Measurements from ENCODE around the gene ATP6V1G2.
"Not testable (repeated sequence)": the region's sequence is repeated elsewhere in the genome, so short reads cannot be mapped to it uniquely, and the experiment has no call there.

Gene ATP6V1G2

GRCh38 chr6:31546339-31546957 is at the start of gene ATP6V1G2:
TSS of gene ATP6V1G2 (minus strand) at chr6:31546608. CDS start at chr6:31546559, 49 bp downstream.
- peaks cover 29% of the 10 kb centered on the region for H3K36me3 ChIP-seq (ENCODE audit: insufficient read depth, low read depth, low read length)
- H3K4me1 ChIP-seq (ENCODE audit: insufficient read depth, low read length): peaks cover 6% of the 10 kb centered on the region; the same call in 1 of the 2 replicates
- no peaks in the 10 kb centered on the region for H3K9me3 ChIP-seq (ENCODE audit: insufficient read depth, low read depth, low read length)
- peak within 1 kb of the TSS; percentile 72 for H3K27ac ChIP-seq (ENCODE audit: low read length)
- H3K9ac ChIP-seq (ENCODE audit: low read depth, low read length): peak within 1 kb of the TSS; percentile 82; the same call in 1 of the 2 replicates
- H3K27me3 ChIP-seq (ENCODE audit: insufficient read depth, low read length): no peaks in the 10 kb centered on the region
- peak within 1 kb of the TSS; percentile 87 for H3K4me3 ChIP-seq (ENCODE audit: low read length)

- Histone ChIP-seq H3K9ac (ENCODE audit: low read depth, low read length) (no peak overlapping the region), H3K36me3 (ENCODE audit: insufficient read depth, low read depth, low read length) (no peaks in the 10 kb centered on the region), H3K27me3 (ENCODE audit: insufficient read depth, low read length) (no peaks in the 10 kb centered on the region), H3K4me3 (ENCODE audit: low read length) (no peak overlapping the region), H3K4me1 (ENCODE audit: insufficient read depth, low read length) (no peaks in the 10 kb centered on the region), H3K27ac (ENCODE audit: low read length) (no peak overlapping the region), H3K9me3 (ENCODE audit: insufficient read depth, low read depth, low read length) (no peaks in the 10 kb centered on the region)
Observed at GRCh38 chr6:31592396-31592771, 46.0 kb upstream of the ATP6V1G2 start.

DNA sequence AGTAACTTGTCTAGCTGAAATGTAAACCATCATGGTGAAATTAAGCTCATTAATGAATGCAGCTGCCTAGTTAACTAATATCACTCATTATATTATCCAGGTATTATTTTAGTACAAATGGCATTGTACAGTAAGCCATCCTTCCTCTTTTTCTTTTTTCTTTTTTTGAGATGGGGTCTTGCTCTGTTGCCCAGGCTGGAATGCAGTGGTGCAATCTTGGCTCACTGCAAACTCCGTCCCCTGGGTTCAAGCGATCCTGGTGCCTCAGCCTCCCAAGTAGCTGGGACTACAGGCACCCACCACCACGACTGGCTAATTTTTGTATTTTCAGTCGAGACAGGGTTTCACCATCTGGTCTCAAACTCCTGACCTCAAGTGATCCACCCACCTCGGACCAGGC is 44.3 kb upstream of the ATP6V1G2 start:
- H3K9me3 ChIP-seq (ENCODE audit: insufficient read depth, low read depth, low read length); H3K4me1 ChIP-seq (ENCODE audit: insufficient read depth, low read length); H3K36me3 ChIP-seq (ENCODE audit: insufficient read depth, low read depth, low read length); H3K9ac ChIP-seq (ENCODE audit: low read depth, low read length); H3K27ac ChIP-seq (ENCODE audit: low read length); H3K27me3 ChIP-seq (ENCODE audit: insufficient read depth, low read length); H3K4me3 ChIP-seq (ENCODE audit: low read length): not testable (repeated sequence)

GRCh38 chr6:31588871-31589650 is 42.7 kb upstream of the ATP6V1G2 start:
- no peak overlapping the region for H3K27ac ChIP-seq (ENCODE audit: low read length)
- no peaks in the 10 kb centered on the region for H3K9me3 ChIP-seq (ENCODE audit: insufficient read depth, low read depth, low read length)
- no peaks in the 10 kb centered on the region for H3K36me3 ChIP-seq (ENCODE audit: insufficient read depth, low read depth, low read length)
- no peak overlapping the region for H3K4me3 ChIP-seq (ENCODE audit: low read length)
- no peaks in the 10 kb centered on the region for H3K27me3 ChIP-seq (ENCODE audit: insufficient read depth, low read length)
- H3K9ac ChIP-seq (ENCODE audit: low read depth, low read length): no peak overlapping the region
- no peaks in the 10 kb centered on the region for H3K4me1 ChIP-seq (ENCODE audit: insufficient read depth, low read length)

DNA sequence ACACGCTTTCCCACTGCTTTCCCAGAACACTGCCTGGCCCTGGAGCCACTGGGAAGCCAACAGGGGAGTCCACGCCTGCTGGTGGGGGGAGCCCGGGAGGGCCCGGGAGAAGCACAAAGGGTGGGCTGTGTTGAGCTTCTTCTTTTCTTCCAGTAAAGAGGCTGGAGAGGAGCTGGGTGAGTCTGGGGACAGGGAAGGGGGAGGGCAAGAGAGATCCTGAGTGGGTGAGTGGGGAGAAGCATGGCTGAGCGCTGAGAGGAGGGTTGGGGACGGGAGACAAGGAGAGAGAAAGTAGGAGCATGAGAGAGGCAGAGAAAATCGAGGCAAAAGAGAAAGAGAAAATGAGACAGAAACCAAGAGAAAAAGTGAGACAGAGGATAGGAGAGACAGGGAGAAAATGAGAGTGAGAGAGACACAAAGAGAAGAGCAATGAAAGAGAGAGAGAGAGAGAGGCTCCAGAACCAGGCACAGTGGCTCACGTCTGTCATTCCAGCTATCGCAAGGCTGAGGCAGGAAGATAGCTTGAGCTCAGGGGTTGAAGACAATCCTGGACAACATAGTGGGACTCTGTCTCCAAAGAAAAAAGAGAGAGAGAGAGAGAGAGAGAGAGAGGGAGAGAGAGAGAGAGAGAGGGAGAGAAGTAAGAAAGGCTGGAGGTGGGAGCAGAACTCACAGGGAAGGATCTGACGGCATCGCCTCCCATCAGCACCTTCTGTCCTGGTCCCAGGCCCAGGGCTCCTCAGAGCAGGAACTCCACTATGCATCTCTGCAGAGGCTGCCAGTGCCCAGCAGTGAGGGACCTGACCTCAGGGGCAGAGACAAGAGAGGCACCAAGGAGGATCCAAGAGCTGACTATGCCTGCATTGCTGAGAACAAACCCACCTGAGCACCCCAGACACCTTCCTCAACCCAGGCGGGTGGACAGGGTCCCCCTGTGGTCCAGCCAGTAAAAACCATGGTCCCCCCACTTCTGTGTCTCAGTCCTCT is 41.7 kb upstream of the ATP6V1G2 start:
- H3K9me3 ChIP-seq (ENCODE audit: insufficient read depth, low read depth, low read length): no peaks in the 10 kb centered on the region
- no peaks in the 10 kb centered on the region for H3K36me3 ChIP-seq (ENCODE audit: insufficient read depth, low read depth, low read length)
- H3K9ac ChIP-seq (ENCODE audit: low read depth, low read length): no peak overlapping the region
- no peaks in the 10 kb centered on the region for H3K4me1 ChIP-seq (ENCODE audit: insufficient read depth, low read length)
- no peak overlapping the region for H3K4me3 ChIP-seq (ENCODE audit: low read length)
- no peaks in the 10 kb centered on the region for H3K27me3 ChIP-seq (ENCODE audit: insufficient read depth, low read length)
- H3K27ac ChIP-seq (ENCODE audit: low read length): no peak overlapping the region

DNA sequence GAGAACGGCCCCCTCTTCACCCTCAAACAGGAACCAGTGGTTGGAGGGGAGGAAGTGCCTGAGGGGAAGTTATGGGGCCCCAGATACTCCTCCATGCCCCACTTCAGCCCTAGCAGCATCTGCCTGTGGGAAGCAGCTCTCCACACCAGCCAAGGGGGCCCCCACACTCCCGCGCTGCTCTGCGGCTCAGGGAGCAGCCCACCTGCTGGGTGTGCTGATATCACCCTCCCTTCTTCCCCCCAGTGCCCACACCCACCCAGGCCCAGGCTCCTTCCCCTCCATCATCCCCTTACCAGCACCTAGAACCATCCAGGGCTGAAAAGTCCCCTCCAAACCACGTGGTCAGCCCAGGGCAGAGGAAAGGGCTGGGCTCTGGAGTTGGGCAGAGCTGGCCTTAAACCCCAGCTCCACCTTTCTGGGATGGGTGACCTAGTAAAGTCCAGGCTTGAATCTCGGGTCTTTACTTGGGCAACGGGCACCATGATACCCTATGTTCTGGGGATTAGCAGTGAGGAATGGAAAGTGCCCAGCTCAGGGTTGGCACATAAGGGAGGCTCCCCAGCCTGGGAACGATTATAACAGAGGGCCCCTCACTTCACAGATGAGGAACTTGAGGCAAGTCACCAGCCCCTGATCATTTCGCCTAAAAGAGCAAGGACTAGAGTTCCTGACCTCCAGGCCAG is 40.3 kb upstream of the ATP6V1G2 start:
- no peak overlapping the region for H3K4me3 ChIP-seq (ENCODE audit: low read length)
- no peak overlapping the region for H3K27ac ChIP-seq (ENCODE audit: low read length)
- no peak overlapping the region for H3K9ac ChIP-seq (ENCODE audit: low read depth, low read length)
- H3K36me3 ChIP-seq (ENCODE audit: insufficient read depth, low read depth, low read length): no peaks in the 10 kb centered on the region
- H3K4me1 ChIP-seq (ENCODE audit: insufficient read depth, low read length): no peaks in the 10 kb centered on the region
- peaks cover 11% of the 10 kb centered on the region for H3K27me3 ChIP-seq (ENCODE audit: insufficient read depth, low read length)
- H3K9me3 ChIP-seq (ENCODE audit: insufficient read depth, low read depth, low read length): no peaks in the 10 kb centered on the region

DNA sequence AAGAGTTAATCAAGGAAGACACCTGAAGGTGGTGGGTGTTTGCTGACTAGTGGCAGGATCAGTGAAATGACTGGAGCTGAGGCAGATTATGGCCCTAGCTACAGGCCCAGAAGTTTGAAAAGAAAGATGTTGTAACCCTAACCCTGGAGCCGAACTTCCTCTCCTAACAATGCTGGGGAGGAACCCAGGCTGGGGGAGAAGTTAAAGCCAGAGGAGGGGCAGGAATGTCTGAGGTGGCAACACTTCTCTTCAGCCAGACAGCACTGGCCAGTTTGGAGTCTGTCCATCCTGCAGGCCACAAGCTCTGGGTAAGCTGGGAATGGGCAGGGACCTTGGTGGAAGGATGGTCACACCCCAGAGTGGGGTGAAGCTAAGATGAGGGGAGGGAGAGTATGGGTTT is 39.6 kb upstream of the ATP6V1G2 start, which contains the start of gene LST1:
LST1 (plus strand) TSS at position 270 of the 400 bp plus-strand sequence. CDS start 1,023 bp downstream, outside the sequence.
- Histone ChIP-seq H3K9ac (ENCODE audit: low read depth, low read length) (no peak within 1 kb of the TSS), H3K36me3 (ENCODE audit: insufficient read depth, low read depth, low read length) (no peaks in the 10 kb centered on the region), H3K4me3 (ENCODE audit: low read length) (no peak within 1 kb of the TSS), H3K27me3 (ENCODE audit: insufficient read depth, low read length) (peaks cover 18% of the 10 kb centered on the region), H3K9me3 (ENCODE audit: insufficient read depth, low read depth, low read length) (no peaks in the 10 kb centered on the region), H3K27ac (ENCODE audit: low read length) (no peak within 1 kb of the TSS), H3K4me1 (ENCODE audit: insufficient read depth, low read length) (no peaks in the 10 kb centered on the region)

DNA sequence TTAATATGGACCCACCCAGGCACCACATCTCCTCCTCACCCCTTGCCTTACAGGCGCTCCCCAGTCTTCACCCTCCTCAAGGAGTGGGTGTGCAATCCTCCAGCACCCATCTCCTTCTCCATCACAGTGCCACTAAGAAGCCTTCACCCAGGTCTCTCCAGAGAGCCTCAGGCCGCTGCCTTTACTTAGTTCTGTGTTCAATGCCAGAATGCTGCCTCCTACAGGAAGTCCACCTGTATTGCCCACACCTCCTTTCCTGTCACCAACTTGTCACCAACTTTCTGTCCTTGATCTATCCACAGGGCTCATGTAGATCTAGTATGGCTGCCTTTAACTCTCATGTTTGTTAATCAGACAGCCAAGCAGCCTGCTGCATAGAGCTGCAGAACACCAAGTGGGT is 39.1 kb upstream of the ATP6V1G2 start:
- H3K9ac ChIP-seq (ENCODE audit: low read depth, low read length): no peak overlapping the region
- no peaks in the 10 kb centered on the region for H3K9me3 ChIP-seq (ENCODE audit: insufficient read depth, low read depth, low read length)
- no peaks in the 10 kb centered on the region for H3K36me3 ChIP-seq (ENCODE audit: insufficient read depth, low read depth, low read length)

DNA sequence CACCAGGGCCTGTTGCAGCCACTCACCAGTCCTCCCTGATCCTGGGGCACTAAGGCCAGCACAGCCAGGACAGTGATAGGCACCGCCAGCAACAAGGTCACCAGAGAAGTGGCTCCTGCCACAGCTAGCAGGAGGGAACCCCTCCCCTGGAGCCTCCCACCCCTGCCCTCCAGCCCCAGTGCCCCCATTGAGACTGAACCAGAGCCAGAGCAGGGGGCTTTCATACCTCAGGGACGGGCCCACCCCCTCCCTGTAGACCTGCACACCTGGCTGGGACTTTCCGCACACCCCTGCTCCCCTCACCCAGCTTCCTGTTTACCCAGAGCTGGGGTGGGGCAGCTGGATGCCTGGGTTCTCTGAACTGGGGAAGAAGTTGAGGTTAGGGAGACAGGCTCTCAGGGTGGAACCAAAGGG is 35.8 kb upstream of the ATP6V1G2 start, which contains the start of gene LTB:
LTB (minus strand) TSS at position 195 of the 414 bp plus-strand sequence; CDS start at position 188, 7 bp downstream.
- Histone ChIP-seq H3K9me3 (ENCODE audit: insufficient read depth, low read depth, low read length) (no peaks in the 10 kb centered on the region), H3K27ac (ENCODE audit: low read length) (no peak within 1 kb of the TSS), H3K4me3 (ENCODE audit: low read length) (peak within 1 kb of the TSS; percentile 94), H3K4me1 (ENCODE audit: insufficient read depth, low read length) (no peaks in the 10 kb centered on the region; the same call in 1 of the 2 replicates), H3K9ac (ENCODE audit: low read depth, low read length) (peak within 1 kb of the TSS; percentile 86), H3K36me3 (ENCODE audit: insufficient read depth, low read depth, low read length) (no peaks in the 10 kb centered on the region), H3K27me3 (ENCODE audit: insufficient read depth, low read length) (peaks cover 31% of the 10 kb centered on the region)

More for the DNA sequence above, 39.1 kb upstream of the ATP6V1G2 start:
- Histone ChIP-seq H3K27ac (ENCODE audit: low read length) (no peak overlapping the region), H3K4me3 (ENCODE audit: low read length) (no peak overlapping the region), H3K4me1 (ENCODE audit: insufficient read depth, low read length) (no peaks in the 10 kb centered on the region), H3K27me3 (ENCODE audit: insufficient read depth, low read length) (peaks cover 21% of the 10 kb centered on the region)

GRCh38 chr6:31581434-31582229 is 35.2 kb upstream of the ATP6V1G2 start:
- H3K9ac ChIP-seq (ENCODE audit: low read depth, low read length): peak overlapping the region; percentile 86

More at GRCh38 chr6:31581434-31582229, 35.2 kb upstream of the ATP6V1G2 start:
- H3K9me3 ChIP-seq (ENCODE audit: insufficient read depth, low read depth, low read length): no peaks in the 10 kb centered on the region
- no peaks in the 10 kb centered on the region for H3K36me3 ChIP-seq (ENCODE audit: insufficient read depth, low read depth, low read length)
- H3K27me3 ChIP-seq (ENCODE audit: insufficient read depth, low read length): peaks cover 31% of the 10 kb centered on the region
- no peaks in the 10 kb centered on the region; the same call in 1 of the 2 replicates for H3K4me1 ChIP-seq (ENCODE audit: insufficient read depth, low read length)
- peak overlapping the region; percentile 94 for H3K4me3 ChIP-seq (ENCODE audit: low read length)
- no peak overlapping the region for H3K27ac ChIP-seq (ENCODE audit: low read length)
